PC-9 (cell line): ENCODE measurements around the gene CALU. TPM values are rescaled to one million over a fixed set of nuclear protein-coding genes. Genes with fewer than 3 reads are reported as not detected.

Experiments used
- BruUV-seq: library from RNA; stranded (reverse); fragments of 400-500 nt; replicated peaks from 2 replicates; lab custom pipeline; 2021; lab: Mats Ljungman, UMichigan
- CTCF ChIA-PET: fragments of 300-600 bp; sonication (Branson Sonifier 250); formaldehyde crosslinking; loops from one replicate; lab custom pipeline; 2022; ENCODE audit warnings: antibody characterized with exemption; lab: Charles Lee
- POLR2A ChIA-PET: fragments of 300-600 bp; sonication (Branson Sonifier 250); formaldehyde crosslinking; loops from one replicate; lab custom pipeline; 2022; ENCODE audit warnings: antibody characterized with exemption; ENCODE audit not compliant: unreplicated experiment; lab: Charles Lee
- DNase-seq, 2 experiments: peaks; one replicate each; pipeline versions ENCODE4 v3.0.0 to v3.0.0-alpha.2; 2015 to 2022; ENCODE audit warnings: mixed read lengths in 1 of 2
- H2AFZ ChIP-seq: fragments of 200-600 bp; sonication (generic); 2 replicates; pipeline ENCODE4 v1.8.1; 2017; ENCODE audit warnings: antibody characterized with exemption
- H3F3A ChIP-seq: fragments of 200-600 bp; sonication (generic); 2 replicates; pipeline ENCODE4 v1.8.1; 2017; ENCODE audit warnings: antibody characterized with exemption, mild to moderate bottlenecking, low read depth; ENCODE audit not compliant: insufficient read depth
- H3K27ac ChIP-seq: fragments of 200-600 bp; sonication (generic); 2 replicates; pipeline ENCODE4 v1.6.1; 2016; ENCODE audit warnings: mixed run types
- H3K27me3 ChIP-seq: fragments of 200-600 bp; sonication (generic); 2 replicates; pipeline ENCODE4 v1.6.1; 2016; ENCODE audit warnings: low read depth, mixed run types; ENCODE audit not compliant: insufficient read depth
- H3K36me3 ChIP-seq: fragments of 200-600 bp; sonication (generic); 2 replicates; pipeline ENCODE4 v1.6.1; 2016; ENCODE audit warnings: low read depth, mixed run types
- H3K4me1 ChIP-seq: fragments of 200-600 bp; sonication (generic); replicated peaks from 2 replicates; pipeline ENCODE4 v1.6.1; 2016; ENCODE audit warnings: mixed run types; ENCODE audit not compliant: insufficient read depth
- H3K4me2 ChIP-seq: fragments of 200-600 bp; sonication (generic); 2 replicates; pipeline ENCODE4 v1.6.1; 2017; ENCODE audit warnings: mixed run types
- H3K4me3 ChIP-seq: fragments of 200-600 bp; sonication (generic); 2 replicates; pipeline ENCODE4 v1.6.1; 2016; ENCODE audit warnings: mixed run types
- H3K79me2 ChIP-seq: fragments of 200-600 bp; sonication (generic); 2 replicates; pipeline ENCODE4 v1.6.1; 2017; ENCODE audit warnings: low read depth, mixed run types
- H3K9me2 ChIP-seq: fragments of 200-600 bp; sonication (generic); 2 replicates; pipeline ENCODE4 v1.8.1; 2017; ENCODE audit warnings: mild to moderate bottlenecking; ENCODE audit not compliant: insufficient read depth
- H3K9me3 ChIP-seq: fragments of 200-600 bp; sonication (generic); 2 replicates; pipeline ENCODE4 v1.8.1; 2016; ENCODE audit warnings: low read depth; ENCODE audit not compliant: insufficient read depth
- H4K20me1 ChIP-seq: fragments of 200-600 bp; sonication (generic); 2 replicates; pipeline ENCODE4 v1.8.1; 2017; ENCODE audit not compliant: insufficient read depth
- CTCF ChIP-seq: fragments of 200-600 bp; sonication (generic); conservative IDR thresholded peaks from 2 replicates; pipeline ENCODE4 v1.6.1; 2017; ENCODE audit warnings: mixed run types, antibody characterized with exemption, mild to moderate bottlenecking, moderate library complexity
- EZH2 ChIP-seq: fragments of 200-600 bp; sonication (generic); IDR thresholded peaks from 2 replicates; pipeline ENCODE4 v1.8.0; 2017; ENCODE audit warnings: antibody characterized with exemption, low read depth
- intact Hi-C: fragments of 100-400 bp; cut with micrococcal nuclease; formaldehyde crosslinking; loops from one replicate; pipeline ENCODE4 v1.10.0; 2022; ENCODE audit not compliant: unreplicated experiment
- total RNA-seq: library from RNA; stranded (reverse); gene quantifications from 2 replicates; pipeline ENCODE4 v1.2.3, GENCODE V29; 2021

The CALU gene
- total RNA-seq, 1 experiment from 2014 or later = 152 TPM

GRCh38 chr7:128804484-128804883 is 65.3 kb downstream of the CALU start:
- Histone ChIP-seq H3K27ac (no peak overlapping the region), H3K4me1 (no peaks in the 10 kb centered on the region), H3K9me2 (no peaks in the 10 kb centered on the region), H3K27me3 (no peaks in the 10 kb centered on the region), H3F3A (no peaks in the 10 kb centered on the region), H3K4me2 (no peak overlapping the region), H3K36me3 (no peaks in the 10 kb centered on the region), H4K20me1 (no peaks in the 10 kb centered on the region), H2AFZ (no peak overlapping the region), H3K4me3 (no peak overlapping the region), H3K9me3 (no peaks in the 10 kb centered on the region), H3K79me2 (no peaks in the 10 kb centered on the region)
- ChIA-PET POLR2A (interaction anchor here (0.5 kb wide), 1 partner anchor 60 kb away, joined by 22 read pairs; no protein-coding TSS in a partner anchor), CTCF (no interaction called here)
- intact Hi-C loops = no loop called here
- DNase-seq = no peak
- BruUV-seq = no TSS peak
- TF ChIP-seq EZH2 (no peak), CTCF (no peak)

- no peak overlapping the region for H3K4me2 ChIP-seq
- H3K79me2 ChIP-seq = no peaks in the 10 kb centered on the region
- DNase-seq = no peak
- ChIA-PET CTCF (no interaction called here), POLR2A (no interaction called here)
- H3K9me2 ChIP-seq = no peaks in the 10 kb centered on the region
- no peak overlapping the region for H2AFZ ChIP-seq
- no peaks in the 10 kb centered on the region for H3K9me3 ChIP-seq
- no peaks in the 10 kb centered on the region for H3K4me1 ChIP-seq
- intact Hi-C loops = no loop called here
- H3K4me3 ChIP-seq = no peak overlapping the region
- BruUV-seq = no TSS peak
- H4K20me1 ChIP-seq = no peaks in the 10 kb centered on the region
- no peak for TF ChIP-seq EZH2
- no peak for TF ChIP-seq CTCF
- no peak overlapping the region for H3K27ac ChIP-seq
- no peaks in the 10 kb centered on the region for H3F3A ChIP-seq
- no peaks in the 10 kb centered on the region for H3K27me3 ChIP-seq
- H3K36me3 ChIP-seq = no peaks in the 10 kb centered on the region
Observed at GRCh38 chr7:128805225-128805624, 66.1 kb downstream of the CALU start.

- no peaks in the 10 kb centered on the region for H3K9me3 ChIP-seq
- no peaks in the 10 kb centered on the region for H4K20me1 ChIP-seq
- no TSS peak for BruUV-seq
- H3K36me3 ChIP-seq = no peaks in the 10 kb centered on the region
- peaks cover 3% of the 10 kb centered on the region for H3K4me1 ChIP-seq
- H2AFZ ChIP-seq = no peak overlapping the region
- ChIA-PET CTCF (interaction anchor here (0.6 kb wide), 1 partner anchor 8 kb away, joined by 4 read pairs; no protein-coding TSS in a partner anchor), POLR2A (interaction anchor here (0.5 to 0.7 kb wide), 2 partner anchors 27 to 86 kb away, joined by 4 read pairs; no protein-coding TSS in a partner anchor)
- no peak overlapping the region for H3K4me3 ChIP-seq
- no peaks in the 10 kb centered on the region for H3K9me2 ChIP-seq
- peaks cover 3% of the 10 kb centered on the region; the same call in 1 of the 2 replicates for H3F3A ChIP-seq
- TF ChIP-seq EZH2 (no peak), CTCF (no peak)
- no peaks in the 10 kb centered on the region for H3K79me2 ChIP-seq
- no peak for DNase-seq
- no peak overlapping the region for H3K4me2 ChIP-seq
- H3K27ac ChIP-seq = no peak overlapping the region
- intact Hi-C loops = no loop called here
- H3K27me3 ChIP-seq = no peaks in the 10 kb centered on the region
Observed at GRCh38 chr7:128807191-128807590, 68.0 kb downstream of the CALU start.
